ENCODE results near the gene CPLX3.
"Not testable (repeated sequence)": the region's sequence is repeated elsewhere in the genome, so short reads cannot be mapped to it uniquely, and the experiment has no call there.

The CPLX3 gene

DNA sequence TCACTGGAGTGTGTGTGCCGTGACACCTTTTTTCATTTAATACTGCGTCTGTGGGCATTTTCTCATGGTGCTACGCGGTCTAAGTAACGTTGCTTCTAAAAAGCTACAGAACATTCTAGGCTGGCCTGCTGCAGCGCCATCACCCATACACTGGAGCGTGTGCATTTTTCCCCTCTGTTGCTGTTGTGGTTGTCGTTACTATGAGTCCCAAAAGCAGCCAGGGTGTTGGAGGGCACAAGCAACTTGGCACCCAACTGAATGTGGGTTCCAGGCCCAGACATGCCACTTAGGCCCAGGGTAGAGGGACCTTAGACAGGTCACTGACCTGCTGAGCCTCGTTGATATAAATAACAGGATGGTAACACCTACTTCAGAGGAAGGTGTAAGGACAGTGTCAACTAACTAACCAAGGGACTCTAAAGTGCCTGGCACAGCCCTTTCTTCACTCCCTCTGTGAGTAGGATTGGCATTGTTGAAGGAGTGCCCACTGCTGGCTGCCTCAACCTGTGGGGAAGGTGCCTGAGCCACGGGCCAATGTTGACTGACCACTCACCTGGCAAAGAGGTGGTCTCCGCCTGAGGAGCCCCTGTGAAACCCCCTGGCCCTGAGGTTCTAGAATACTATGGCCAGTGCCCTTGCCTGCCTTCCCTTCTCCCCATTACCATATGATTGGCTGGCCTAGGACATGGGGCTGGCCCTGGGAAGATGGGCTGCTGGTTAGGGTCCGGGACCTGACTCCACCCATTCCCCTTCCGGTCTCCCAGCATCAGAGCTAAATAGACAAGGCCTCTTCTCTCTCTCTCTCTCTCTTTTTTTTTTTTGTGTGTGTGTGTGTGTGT is 41.0 kb upstream of the CPLX3 start:
- no peak overlapping the region for H3K4me3 ChIP-seq (ENCODE audit: low read length)
- DNase-seq (ENCODE audit: low read depth), result no peak
- TF ChIP-seq, protein P1, sequence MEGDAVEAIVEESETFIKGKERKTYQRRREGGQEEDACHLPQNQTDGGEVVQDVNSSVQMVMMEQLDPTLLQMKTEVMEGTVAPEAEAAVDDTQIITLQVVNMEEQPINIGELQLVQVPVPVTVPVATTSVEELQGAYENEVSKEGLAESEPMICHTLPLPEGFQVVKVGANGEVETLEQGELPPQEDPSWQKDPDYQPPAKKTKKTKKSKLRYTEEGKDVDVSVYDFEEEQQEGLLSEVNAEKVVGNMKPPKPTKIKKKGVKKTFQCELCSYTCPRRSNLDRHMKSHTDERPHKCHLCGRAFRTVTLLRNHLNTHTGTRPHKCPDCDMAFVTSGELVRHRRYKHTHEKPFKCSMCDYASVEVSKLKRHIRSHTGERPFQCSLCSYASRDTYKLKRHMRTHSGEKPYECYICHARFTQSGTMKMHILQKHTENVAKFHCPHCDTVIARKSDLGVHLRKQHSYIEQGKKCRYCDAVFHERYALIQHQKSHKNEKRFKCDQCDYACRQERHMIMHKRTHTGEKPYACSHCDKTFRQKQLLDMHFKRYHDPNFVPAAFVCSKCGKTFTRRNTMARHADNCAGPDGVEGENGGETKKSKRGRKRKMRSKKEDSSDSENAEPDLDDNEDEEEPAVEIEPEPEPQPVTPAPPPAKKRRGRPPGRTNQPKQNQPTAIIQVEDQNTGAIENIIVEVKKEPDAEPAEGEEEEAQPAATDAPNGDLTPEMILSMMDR (IDR thresholded peaks at IDR 0.05; ENCODE audit: insufficient read depth, low read depth, low read length, missing control alignments), result no peak

DNA sequence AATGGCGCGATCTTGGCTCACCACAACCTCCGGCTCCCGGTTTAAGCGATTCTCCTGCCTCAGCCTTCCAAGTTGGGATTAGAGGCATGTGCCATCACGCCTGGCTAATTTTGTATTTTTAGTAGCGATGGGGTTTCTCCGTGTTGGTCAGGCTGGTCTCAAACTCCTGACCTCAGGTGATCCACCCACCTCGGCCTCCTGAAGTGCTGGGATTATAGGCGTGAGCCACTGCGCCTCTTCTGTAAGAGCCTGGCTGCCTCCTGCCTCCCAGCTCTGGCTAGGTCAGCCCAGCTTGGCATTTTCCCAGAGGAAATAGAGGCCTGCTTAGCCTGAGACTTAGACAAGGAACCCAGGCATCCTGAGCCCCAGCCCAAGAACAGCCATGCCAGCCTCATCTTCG is 40.3 kb upstream of the CPLX3 start:
- H3K4me3 ChIP-seq (ENCODE audit: low read length); DNase-seq (ENCODE audit: low read depth): not testable (repeated sequence)

DNA sequence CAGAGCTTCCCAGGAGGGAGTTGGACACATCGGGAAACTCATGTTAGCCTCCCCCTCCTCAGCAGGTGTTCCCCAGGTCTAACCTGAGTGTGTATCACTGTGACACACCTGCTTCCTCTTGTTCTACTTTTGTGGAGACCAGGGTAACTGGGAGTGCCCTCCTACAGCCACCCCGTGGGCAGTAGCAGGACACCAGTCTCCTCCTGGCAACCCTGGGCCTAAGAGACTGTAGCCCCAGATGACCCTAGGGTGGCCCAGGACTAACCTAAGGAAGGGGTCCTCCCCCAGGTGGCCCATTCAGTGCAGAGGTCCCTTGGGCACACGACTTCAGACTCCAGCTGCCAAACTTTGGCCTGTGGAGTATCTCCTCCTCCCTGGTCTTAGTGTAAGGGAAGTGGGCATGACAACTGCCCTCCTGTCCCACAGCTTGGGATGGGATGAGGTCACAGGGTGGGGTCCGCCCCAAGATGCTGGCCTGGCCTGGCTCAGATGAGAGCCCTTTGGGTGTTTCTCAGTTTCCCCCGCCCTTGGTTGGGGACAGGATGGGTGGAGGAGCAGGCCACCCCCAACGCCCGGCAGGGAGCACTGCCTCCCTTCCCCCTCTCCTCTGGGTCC is 39.8 kb upstream of the CPLX3 start:
- DNase-seq (ENCODE audit: low read depth), result no peak
- TF ChIP-seq, protein P1 (IDR thresholded peaks at IDR 0.05; ENCODE audit: insufficient read depth, low read depth, low read length, missing control alignments), result no peak
- H3K4me3 ChIP-seq (ENCODE audit: low read length), result no peak overlapping the region

DNA sequence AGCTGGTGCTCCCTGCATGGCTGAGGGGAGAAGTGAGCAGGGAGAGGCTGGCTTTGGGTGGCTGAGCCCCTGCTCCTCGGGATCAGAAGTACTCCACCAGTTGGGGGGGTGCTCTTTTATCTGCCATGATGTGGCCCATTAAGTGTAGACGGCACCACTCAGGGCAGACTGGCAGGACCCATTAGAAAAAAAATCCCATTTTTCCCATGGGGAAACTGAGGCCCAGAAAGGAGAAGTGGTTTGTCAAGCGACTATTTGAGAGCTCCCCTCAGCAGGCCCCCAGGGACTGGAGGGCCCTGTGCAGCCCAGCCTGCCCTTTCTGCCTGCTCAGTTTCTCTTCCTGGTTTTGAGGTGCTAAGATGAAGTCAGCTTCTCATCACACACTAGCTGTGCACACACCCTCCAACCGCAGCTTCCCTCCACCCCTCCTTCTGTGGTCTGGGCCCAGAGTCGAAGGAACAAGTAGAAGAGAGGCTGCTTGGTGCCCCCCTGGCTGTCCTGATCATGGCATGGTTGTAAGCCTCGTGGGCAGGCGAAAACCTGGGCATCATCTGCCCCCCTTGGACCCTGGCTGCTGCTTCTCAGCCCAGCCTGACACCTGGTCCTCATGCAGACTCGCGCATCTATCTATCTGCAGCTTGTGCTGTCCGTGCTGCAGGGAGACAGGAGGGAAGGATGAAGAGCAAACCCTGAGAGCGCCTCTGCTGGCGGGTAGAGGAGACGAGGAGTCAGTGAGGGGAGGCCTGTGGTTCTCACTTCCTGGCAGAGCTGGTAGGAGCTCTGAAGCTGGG is 39.0 kb upstream of the CPLX3 start:
- TF ChIP-seq, protein P1 (IDR thresholded peaks at IDR 0.05; ENCODE audit: insufficient read depth, low read depth, low read length, missing control alignments), result peak; percentile 71
- no peak overlapping the region for H3K4me3 ChIP-seq (ENCODE audit: low read length)
- DNase-seq (ENCODE audit: low read depth), result peak; percentile 71

DNA sequence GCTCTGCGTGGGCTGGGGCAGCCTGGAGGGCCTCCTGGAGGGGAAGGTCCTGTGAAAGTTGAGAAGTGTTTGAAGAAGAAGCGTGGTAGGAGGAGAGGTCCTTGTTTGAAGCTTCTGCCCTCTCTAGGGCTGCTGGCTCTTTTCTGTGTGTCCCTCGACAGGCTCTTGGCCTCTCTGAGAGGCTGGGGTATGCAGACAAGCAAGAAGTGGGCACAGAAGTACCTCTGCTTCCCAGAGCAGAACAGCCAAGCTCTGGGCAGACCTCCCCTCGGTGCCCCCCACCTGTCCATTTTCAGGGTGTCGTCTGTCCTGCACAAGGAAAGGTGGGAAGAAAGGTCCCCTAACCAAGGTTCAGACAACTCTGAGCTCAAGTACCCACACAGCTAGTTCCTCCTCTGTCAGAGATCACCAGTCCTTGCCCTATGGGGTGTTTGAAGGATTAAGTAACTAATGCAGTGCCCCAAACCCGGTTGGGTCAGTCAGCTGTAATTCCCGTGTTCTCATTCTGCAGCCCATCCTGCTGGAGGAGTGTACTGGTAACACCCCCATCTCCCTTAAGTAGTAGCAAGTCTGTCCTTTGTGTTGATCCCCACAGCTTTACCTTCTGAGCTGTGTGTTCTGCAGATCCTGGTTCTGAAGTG is 38.3 kb upstream of the CPLX3 start:
- no peak overlapping the region for H3K4me3 ChIP-seq (ENCODE audit: low read length)
- TF ChIP-seq, protein P1 (IDR thresholded peaks at IDR 0.05; ENCODE audit: insufficient read depth, low read depth, low read length, missing control alignments), result no peak
- DNase-seq (ENCODE audit: low read depth), result no peak

DNA sequence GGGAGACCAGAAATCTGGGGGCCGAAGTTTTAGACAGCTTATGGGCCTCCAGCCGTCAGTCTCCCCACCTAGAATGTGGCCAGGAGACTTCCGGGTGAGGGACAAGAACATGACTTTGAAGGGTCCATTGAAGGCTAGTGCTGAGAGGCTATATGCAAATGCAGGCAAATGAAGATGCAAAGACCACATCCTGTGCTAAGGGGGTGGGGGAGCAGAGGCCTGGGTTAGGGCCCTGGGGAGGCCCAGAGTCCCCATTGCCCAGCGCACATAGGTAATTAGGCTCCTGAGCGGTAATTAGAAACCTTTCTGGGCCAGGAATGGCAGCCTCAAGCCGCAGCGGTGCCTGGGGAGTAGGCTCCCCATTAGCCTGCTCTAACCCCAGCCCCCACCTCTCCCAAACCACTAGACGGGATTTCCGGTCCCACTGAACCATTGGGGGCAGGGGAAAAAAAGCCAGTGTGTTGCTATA is 37.7 kb upstream of the CPLX3 start:
- DNase-seq (ENCODE audit: low read depth), result no peak
- TF ChIP-seq, protein P1 (IDR thresholded peaks at IDR 0.05; ENCODE audit: insufficient read depth, low read depth, low read length, missing control alignments), result no peak
- H3K4me3 ChIP-seq (ENCODE audit: low read length), result no peak overlapping the region

All from epithelial cell of esophagus (primary cell).